Glutamatergic neuron (in vitro differentiated cells): ENCODE data around the gene LRCH3. TPM values are rescaled to one million over a fixed set of nuclear protein-coding genes. Genes with fewer than 3 reads are reported as not detected.

Experiments
- DNase-seq: peaks from one replicate; pipeline ENCODE4 v3.0.0; 2022
- H3K27ac Mint-ChIP-seq: one replicate; pipeline ENCODE4 v1.8.0; 2020; ENCODE audit warnings: mild to moderate bottlenecking, mixed read lengths, inconsistent platforms; ENCODE audit not compliant: unreplicated experiment
- H3K27me3 Mint-ChIP-seq: one replicate; pipeline ENCODE4 v1.8.0; 2020; ENCODE audit warnings: mild to moderate bottlenecking, moderate library complexity, mixed read lengths, inconsistent platforms; ENCODE audit not compliant: unreplicated experiment
- H3K36me3 Mint-ChIP-seq: one replicate; pipeline ENCODE4 v1.8.0; 2020; ENCODE audit warnings: mild to moderate bottlenecking, mixed read lengths, inconsistent platforms; ENCODE audit not compliant: unreplicated experiment
- H3K4me1 Mint-ChIP-seq: one replicate; pipeline ENCODE4 v1.8.0; 2020; ENCODE audit warnings: mild to moderate bottlenecking, low read depth, mixed read lengths, inconsistent platforms; ENCODE audit not compliant: unreplicated experiment
- H3K4me3 Mint-ChIP-seq: one replicate; pipeline ENCODE4 v1.8.0; 2020; ENCODE audit warnings: mild to moderate bottlenecking, mixed read lengths, inconsistent platforms; ENCODE audit not compliant: unreplicated experiment
- H3K9me3 Mint-ChIP-seq: one replicate; pipeline ENCODE4 v1.8.0; 2020; ENCODE audit warnings: mild to moderate bottlenecking, moderate library complexity, mixed read lengths, inconsistent platforms; ENCODE audit not compliant: unreplicated experiment
- CTCF ChIP-seq: fragments of 200-600 bp; sonication (generic); IDR thresholded peaks from one replicate; pipeline ENCODE4 v1.5.0; 2021; ENCODE audit not compliant: partially characterized antibody, unreplicated experiment
- long read RNA-seq: library from polyadenylated mRNA; unstranded; transcript quantifications from one replicate; pipeline ENCODE4 v2.0.0, GENCODE V29; 2020; ENCODE audit not compliant: unreplicated experiment
- total RNA-seq: library from RNA; stranded (reverse); fragmentation: NEBNext Ultra II Directional; extraction: Animal tissue kit (Norgen Biotek cat#: 25700); gene quantifications from one replicate; pipeline ENCODE4 v1.2.1, GENCODE V29; 2021; ENCODE audit not compliant: unreplicated experiment

LRCH3 gene
- total RNA-seq: 79.0 TPM
- long read RNA-seq, full-length matches to known transcripts: 2 of 15 reads
- long read RNA-seq, partial matches to known transcripts: 8 of 15 reads
- long read RNA-seq, other reads (novel, unspliced or antisense): 5 of 15 reads

- no peak for TF ChIP-seq CTCF
- Mint-ChIP-seq H3K27ac (peak within 1 kb of the TSS; percentile 92), H3K27me3 (peaks cover 10% of the 10 kb centered on the region), H3K36me3 (no peaks in the 10 kb centered on the region), H3K4me3 (peak within 1 kb of the TSS; percentile 100), H3K4me1 (peaks cover 2% of the 10 kb centered on the region), H3K9me3 (peaks cover 4% of the 10 kb centered on the region)
- peak; percentile 96 for DNase-seq
Observed at GRCh38 chr3:197791113-197791891, at the start of gene LRCH3. TSS of gene LRCH3 (plus strand) at chr3:197791254. CDS start at chr3:197791279, 25 bp downstream.

- TF ChIP-seq CTCF: no peak
- H3K9me3 Mint-ChIP-seq: no peaks in the 10 kb centered on the region
- H3K36me3 Mint-ChIP-seq: no peaks in the 10 kb centered on the region
- no peak overlapping the region for H3K27ac Mint-ChIP-seq
- no peaks in the 10 kb centered on the region for H3K4me1 Mint-ChIP-seq
- no peaks in the 10 kb centered on the region for H3K27me3 Mint-ChIP-seq
- H3K4me3 Mint-ChIP-seq: no peak overlapping the region
- no peak for DNase-seq
Observed at GRCh38 chr3:197742787-197743186, 48.3 kb upstream of the LRCH3 start.

- Mint-ChIP-seq H3K27ac (no peak overlapping the region), H3K27me3 (peaks cover 4% of the 10 kb centered on the region), H3K36me3 (no peaks in the 10 kb centered on the region), H3K4me3 (no peak overlapping the region), H3K9me3 (peaks cover 11% of the 10 kb centered on the region), H3K4me1 (peaks cover 4% of the 10 kb centered on the region)
- DNase-seq: no peak
- TF ChIP-seq CTCF: no peak
Observed at GRCh38 chr3:197746209-197746608, 44.8 kb upstream of the LRCH3 start.

GRCh38 chr3:197746801-197747237 is 44.2 kb upstream of the LRCH3 start:
- no peak for TF ChIP-seq CTCF
- H3K4me3 Mint-ChIP-seq: no peak overlapping the region
- H3K27ac Mint-ChIP-seq: no peak overlapping the region
- DNase-seq: no peak
- peaks cover 11% of the 10 kb centered on the region for H3K9me3 Mint-ChIP-seq
- peaks cover 4% of the 10 kb centered on the region for H3K27me3 Mint-ChIP-seq
- H3K36me3 Mint-ChIP-seq: no peaks in the 10 kb centered on the region
- H3K4me1 Mint-ChIP-seq: peaks cover 4% of the 10 kb centered on the region
